Suprapubic skin (tissue), 4 donors: ENCODE measurements around the gene DPM1.

ENCODE experiments used
- CTCF ChIP-seq, 2 donors: fragments of 200-600 bp in 1 of 2; fragments of 450-650 bp in 1 of 2; sonication (generic) in 1 of 2; IDR thresholded peaks; one replicate each; pipeline ENCODE4 v1.5.1; 2016 to 2019; ENCODE audit warnings: antibody characterized with exemption in 2 of 2, mild to moderate bottlenecking in 1 of 2, moderate library complexity in 1 of 2
- POLR2A ChIP-seq, 2 donors: fragments of 450-650 bp; IDR thresholded peaks; one replicate each; pipeline ENCODE4 v1.6.1; 2017; ENCODE audit warnings: antibody characterized with exemption in 2 of 2, mild to moderate bottlenecking in 2 of 2, moderate library complexity in 2 of 2
- POLR2AphosphoS5 ChIP-seq, 3 donors: sonication (generic); formaldehyde crosslinking; IDR thresholded peaks; one replicate each; pipeline ENCODE4 v1.6.1; 2017; ENCODE audit warnings: antibody characterized with exemption in 3 of 3

- TF ChIP-seq POLR2A (IDR thresholded peaks at IDR 0.05) (no peak), POLR2AphosphoS5 (IDR thresholded peaks at IDR 0.05) (no peak), CTCF (IDR thresholded peaks at IDR 0.05) (no peak)
Measured at GRCh38 chr20:50918403-50918802, 39.9 kb downstream of the DPM1 start.
